H7 (cell line): ENCODE results near the gene C11orf21. TPM values are rescaled to one million over a fixed set of nuclear protein-coding genes. Genes with fewer than 3 reads are reported as not detected.
"Not testable (repeated sequence)": the region's sequence is repeated elsewhere in the genome, so short reads cannot be mapped to it uniquely, and the experiment has no call there.

Source experiments
- DNase-seq: peaks from one replicate; pipeline ENCODE4 v3.0.0; 2012
- H3K27me3 ChIP-seq: 2 replicates; pipeline ENCODE4 v1.6.0; 2011; ENCODE audit warnings: mild to moderate bottlenecking, low read length; ENCODE audit not compliant: control insufficient read depth, insufficient read depth
- H3K36me3 ChIP-seq: replicated peaks from 2 replicates; pipeline ENCODE4 v1.5.1; 2011; ENCODE audit warnings: low read length; ENCODE audit not compliant: control insufficient read depth, insufficient read depth
- H3K4me3 ChIP-seq: 2 replicates; pipeline ENCODE4 v1.5.1; 2011; ENCODE audit warnings: low read depth, mild to moderate bottlenecking, control low read depth, low read length, moderate library complexity; ENCODE audit not compliant: insufficient read depth
- total RNA-seq: library from RNA; depleted of rRNA; stranded (reverse); fragments of >200 nt; shearing (Covaris generic); gene quantifications from 2 replicates; pipeline ENCODE4 v1.2.3, GENCODE V29; 2014

C11orf21 gene
- total RNA-seq, 1 experiment from 2014 or later = not detected

DNA sequence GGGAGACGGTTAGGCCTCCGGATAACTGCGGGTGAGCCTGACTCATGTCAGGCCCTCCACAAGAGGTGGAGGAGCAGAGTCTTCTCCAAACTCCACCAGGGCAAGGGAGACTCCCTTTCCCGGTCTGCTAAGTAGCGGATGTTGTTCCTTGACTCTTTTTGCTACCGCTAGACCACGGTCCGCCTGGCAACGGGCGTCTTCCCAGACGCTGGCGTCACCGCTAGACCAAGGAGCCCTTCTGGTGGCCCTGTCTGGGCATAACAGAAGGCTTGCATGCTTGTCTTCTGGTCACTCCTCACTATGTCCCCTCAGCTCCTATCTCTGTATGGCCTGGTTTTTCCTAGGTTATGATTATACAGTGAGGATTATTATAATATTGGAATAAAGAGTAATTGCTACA, 15.4 kb downstream of the C11orf21 start:
- not testable (repeated sequence) for H3K27me3 ChIP-seq, H3K36me3 ChIP-seq, H3K4me3 ChIP-seq, DNase-seq

DNA sequence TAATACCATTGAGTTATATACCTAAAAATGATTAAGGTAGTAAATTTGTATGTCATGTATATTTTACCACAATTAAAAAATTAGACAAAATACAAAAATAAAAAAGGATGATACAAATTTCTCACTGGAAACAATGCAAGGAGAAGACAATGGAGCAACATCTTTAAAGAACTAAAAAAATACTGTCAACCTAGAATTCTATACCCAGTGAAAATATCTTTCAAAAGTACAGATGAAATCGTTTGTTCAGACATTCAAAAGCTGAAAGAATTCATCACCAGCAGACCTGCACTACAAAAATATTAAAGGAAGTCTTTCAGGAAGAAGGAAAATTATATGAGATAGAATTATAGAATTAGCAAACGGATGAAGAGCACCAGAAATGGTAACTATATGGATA, 21.5 kb downstream of the C11orf21 start:
- DNase-seq = no peak
- H3K4me3 ChIP-seq = no peak overlapping the region
- H3K36me3 ChIP-seq = no peaks in the 10 kb centered on the region
- H3K27me3 ChIP-seq = peaks cover 2% of the 10 kb centered on the region; the same call in 1 of the 2 replicates

DNA sequence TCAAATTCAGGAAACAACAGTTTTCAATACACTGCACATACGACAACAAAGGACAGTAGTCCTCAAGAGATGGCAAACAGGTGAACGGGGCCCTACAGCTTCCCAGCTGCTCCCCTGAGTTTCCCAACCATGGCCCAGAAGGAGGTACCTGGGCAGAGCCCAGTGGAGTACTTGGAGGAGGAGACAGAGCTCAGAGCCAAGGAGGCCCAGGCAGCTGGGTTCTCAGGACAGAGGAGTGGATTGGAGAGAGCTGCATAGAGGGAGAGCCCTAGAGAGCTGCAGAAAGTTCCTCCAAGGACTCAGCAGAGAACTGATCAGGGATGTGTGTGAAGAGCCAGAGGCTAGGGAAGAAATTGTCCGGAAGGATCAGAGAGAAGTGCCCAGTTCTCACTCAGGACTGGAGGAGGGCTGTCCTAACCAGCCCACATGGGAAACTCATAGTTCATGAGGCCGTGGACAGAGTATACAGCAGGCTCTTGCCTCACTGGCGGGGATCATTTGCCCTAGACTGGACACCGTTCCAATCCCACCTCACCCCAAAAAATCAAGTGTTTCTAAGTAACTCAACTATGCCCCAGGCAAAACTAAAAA, 23.7 kb downstream of the C11orf21 start:
- DNase-seq = no peak
- Histone ChIP-seq H3K36me3 (no peaks in the 10 kb centered on the region), H3K27me3 (peaks cover 10% of the 10 kb centered on the region; the same call in 1 of the 2 replicates)

GRCh38 chr11:2277008-2277346, 24.7 kb downstream of the C11orf21 start:
- Histone ChIP-seq H3K27me3 (peaks cover 21% of the 10 kb centered on the region), H3K36me3 (no peaks in the 10 kb centered on the region), H3K4me3 (no peak overlapping the region)
- DNase-seq = no peak

More for the DNA sequence above, 23.7 kb downstream of the C11orf21 start:
- no peak overlapping the region for H3K4me3 ChIP-seq

- Histone ChIP-seq H3K36me3 (no peaks in the 10 kb centered on the region), H3K4me3 (no peak overlapping the region), H3K27me3 (peaks cover 26% of the 10 kb centered on the region)
- no peak for DNase-seq
Measured at GRCh38 chr11:2276280-2277007, 25.3 kb downstream of the C11orf21 start.

GRCh38 chr11:2275334-2276279, 26.1 kb downstream of the C11orf21 start:
- no peak for DNase-seq
- Histone ChIP-seq H3K4me3 (no peak overlapping the region), H3K27me3 (peaks cover 35% of the 10 kb centered on the region), H3K36me3 (no peaks in the 10 kb centered on the region)

GRCh38 chr11:2273771-2274170, 27.9 kb downstream of the C11orf21 start:
- no peak for DNase-seq
- Histone ChIP-seq H3K36me3 (no peaks in the 10 kb centered on the region), H3K27me3 (peaks cover 51% of the 10 kb centered on the region), H3K4me3 (no peak overlapping the region)

GRCh38 chr11:2273311-2273710, 28.4 kb downstream of the C11orf21 start:
- no peaks in the 10 kb centered on the region for H3K36me3 ChIP-seq
- no peak for DNase-seq
- peaks cover 56% of the 10 kb centered on the region for H3K27me3 ChIP-seq
- H3K4me3 ChIP-seq = no peak overlapping the region

- H3K27me3 ChIP-seq = peaks cover 59% of the 10 kb centered on the region
- DNase-seq = no peak
- no peak overlapping the region for H3K4me3 ChIP-seq
- H3K36me3 ChIP-seq = no peaks in the 10 kb centered on the region
Measured at GRCh38 chr11:2272946-2273280, 28.8 kb downstream of the C11orf21 start.

GRCh38 chr11:2272228-2272945, 29.3 kb downstream of the C11orf21 start:
- no peak overlapping the region for H3K4me3 ChIP-seq
- no peaks in the 10 kb centered on the region for H3K36me3 ChIP-seq
- no peak for DNase-seq
- peaks cover 61% of the 10 kb centered on the region for H3K27me3 ChIP-seq

DNA sequence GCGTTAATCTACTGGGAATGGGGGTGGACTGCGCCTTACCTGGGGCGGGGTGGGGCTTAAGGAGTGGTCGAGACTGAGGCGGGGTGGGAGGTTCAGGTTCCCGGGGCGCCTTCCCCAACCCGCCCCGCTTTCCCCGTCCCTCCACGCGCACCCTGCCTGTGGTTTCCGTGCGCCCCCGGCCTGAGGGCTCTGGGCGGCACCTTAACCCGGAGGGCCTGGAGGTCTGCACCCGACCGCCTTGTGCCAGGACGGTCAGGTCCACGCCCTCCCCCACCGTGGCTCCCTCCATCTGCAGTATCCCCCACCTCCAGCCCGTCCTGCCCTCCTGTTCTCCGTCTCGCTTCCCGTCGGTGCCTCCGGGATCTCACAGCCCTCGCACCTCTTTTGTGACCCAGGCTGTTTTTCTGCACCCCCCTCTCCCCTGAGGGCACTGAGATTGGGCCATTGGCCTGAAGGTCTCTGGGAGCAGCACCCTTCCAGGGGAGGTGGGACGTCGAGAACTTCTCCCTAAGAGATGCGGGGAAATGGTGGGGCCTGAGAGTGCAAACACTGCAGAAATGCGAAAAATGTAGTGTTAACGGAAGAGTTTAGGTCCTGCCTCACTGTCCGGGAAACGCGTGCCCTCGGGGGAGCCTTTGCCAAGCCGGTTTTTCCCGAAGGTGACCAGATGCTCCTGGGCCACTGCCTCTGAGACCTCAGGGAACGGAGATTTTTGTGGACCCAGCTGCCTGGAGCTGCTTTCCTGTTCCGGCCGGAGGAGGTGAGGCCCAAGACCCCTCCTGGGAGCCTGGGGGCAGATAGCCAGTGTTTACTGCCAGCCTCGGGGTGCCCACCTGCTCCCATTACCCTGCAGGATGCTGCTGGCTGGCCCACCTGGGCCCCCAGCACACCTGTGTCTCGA, 30.1 kb downstream of the C11orf21 start:
- H3K27me3 ChIP-seq = peaks cover 61% of the 10 kb centered on the region
- peak; percentile 74 for DNase-seq
- no peak overlapping the region for H3K4me3 ChIP-seq
- no peaks in the 10 kb centered on the region for H3K36me3 ChIP-seq

DNA sequence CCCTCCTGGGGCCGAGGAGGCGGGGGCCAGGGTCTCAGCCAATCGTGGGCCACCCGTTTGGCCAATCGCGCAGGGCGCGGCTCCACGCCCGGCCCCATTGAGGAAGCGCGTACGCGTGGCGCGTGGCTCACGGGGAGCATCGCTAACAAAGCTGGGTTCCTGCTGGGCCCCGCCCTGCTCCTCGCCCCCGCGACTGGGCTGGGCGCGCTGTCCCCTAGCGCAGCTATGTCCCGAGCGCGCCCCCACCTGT, 30.7 kb downstream of the C11orf21 start:
- Histone ChIP-seq H3K4me3 (peak overlapping the region; percentile 28), H3K36me3 (no peaks in the 10 kb centered on the region), H3K27me3 (peaks cover 61% of the 10 kb centered on the region)
- no peak for DNase-seq

DNA sequence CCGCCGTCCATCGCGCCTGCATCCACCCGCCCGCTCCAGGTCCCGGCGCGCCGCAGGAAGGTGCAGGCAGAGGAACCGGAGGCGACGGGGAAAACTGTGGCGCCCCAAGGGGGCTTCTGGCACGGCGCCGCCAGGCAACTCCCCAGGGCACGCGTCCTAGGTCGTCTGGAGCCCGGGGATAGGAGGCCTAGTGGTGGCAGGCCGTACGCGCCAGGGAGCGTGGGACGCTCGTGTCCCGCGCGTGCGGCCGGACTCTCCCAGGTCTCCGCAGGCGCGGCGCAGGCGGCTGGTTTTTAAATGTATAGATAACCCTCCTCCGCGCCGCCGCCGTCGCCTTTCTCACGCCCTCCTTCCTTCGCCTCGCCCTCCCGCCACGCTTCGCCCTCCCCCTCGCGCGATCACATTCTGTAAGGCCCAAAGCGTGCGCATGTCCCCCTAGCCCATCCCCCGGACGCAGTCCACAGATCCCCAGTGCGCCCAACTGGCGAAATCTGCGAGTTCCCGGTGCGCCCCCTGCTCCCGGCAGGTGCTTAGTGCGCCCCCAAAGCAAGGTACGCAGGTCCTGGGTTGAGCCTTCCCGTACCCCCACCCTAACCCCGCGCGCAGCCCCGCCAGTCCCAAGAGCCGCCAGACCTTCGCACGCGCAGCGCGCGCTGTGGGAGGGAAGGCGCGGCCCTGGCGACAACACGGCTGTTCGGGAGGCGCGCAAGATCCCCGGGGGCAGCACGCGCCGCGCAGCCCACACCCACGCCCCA, 31.2 kb downstream of the C11orf21 start, which contains the start of gene ASCL2:
Gene ASCL2, minus strand, starts transcription at position 267 of the 755 bp plus-strand sequence. Its CDS starts 256 bp downstream, at position 11.
- DNase-seq = peak; percentile 69
- Histone ChIP-seq H3K4me3 (peak within 1 kb of the TSS; percentile 46), H3K27me3 (peaks cover 61% of the 10 kb centered on the region), H3K36me3 (no peaks in the 10 kb centered on the region)
